NCI-H748 (cell line): Measurements from ENCODE around the gene RAP2A.

Experiments used
- DNase-seq: peaks from one replicate; lab custom pipeline; 2025; ENCODE audit not compliant: unreplicated experiment; lab: John Stamatoyannopoulos, UW

Gene RAP2A

GRCh38 chr13:97433727-97434396 is at the start of gene RAP2A:
RAP2A (plus strand) TSS chr13:97434169; CDS start chr13:97434471, 302 bp downstream.
- DNase-seq, result peak; percentile 93

GRCh38 chr13:97384371-97384770 is 49.6 kb upstream of the RAP2A start:
- DNase-seq, result no peak

- no peak for DNase-seq
Observed at GRCh38 chr13:97385146-97385545, 48.8 kb upstream of the RAP2A start.

GRCh38 chr13:97385854-97386253 is 48.1 kb upstream of the RAP2A start:
- DNase-seq, result no peak

GRCh38 chr13:97386801-97387484 is 47.0 kb upstream of the RAP2A start:
- no peak for DNase-seq

GRCh38 chr13:97387485-97387839 is 46.5 kb upstream of the RAP2A start:
- no peak for DNase-seq

- no peak for DNase-seq
Observed at GRCh38 chr13:97387890-97388289, 46.1 kb upstream of the RAP2A start.

- no peak for DNase-seq
Observed at GRCh38 chr13:97388373-97388772, 45.6 kb upstream of the RAP2A start.

GRCh38 chr13:97390941-97391600 is 42.9 kb upstream of the RAP2A start:
- no peak for DNase-seq

- no peak for DNase-seq
Observed at GRCh38 chr13:97392020-97392419, 41.9 kb upstream of the RAP2A start.

- DNase-seq, result no peak
Observed at GRCh38 chr13:97394542-97394941, 39.4 kb upstream of the RAP2A start.

- DNase-seq, result no peak
Observed at GRCh38 chr13:97395447-97396136, 38.4 kb upstream of the RAP2A start.

- no peak for DNase-seq
Observed at GRCh38 chr13:97397267-97397666, 36.7 kb upstream of the RAP2A start.

GRCh38 chr13:97401421-97401820 is 32.5 kb upstream of the RAP2A start:
- DNase-seq, result no peak

GRCh38 chr13:97403893-97404750 is 29.8 kb upstream of the RAP2A start:
- DNase-seq, result no peak

GRCh38 chr13:97407540-97407939 is 26.4 kb upstream of the RAP2A start:
- DNase-seq, result no peak

GRCh38 chr13:97408938-97409337 is 25.0 kb upstream of the RAP2A start:
- no peak for DNase-seq

- no peak for DNase-seq
Observed at GRCh38 chr13:97411984-97412383, 22.0 kb upstream of the RAP2A start.

GRCh38 chr13:97413694-97414093 is 20.3 kb upstream of the RAP2A start:
- peak; percentile 20 for DNase-seq

GRCh38 chr13:97414392-97414791 is 19.6 kb upstream of the RAP2A start:
- DNase-seq, result no peak

- no peak for DNase-seq
Observed at GRCh38 chr13:97417698-97418097, 16.3 kb upstream of the RAP2A start.
